RWPE2 (cell line): ENCODE measurements around the gene ACAD10.
"Not testable (repeated sequence)": the region's sequence is repeated elsewhere in the genome, so short reads cannot be mapped to it uniquely, and the experiment has no call there.

Experiments used
- ATAC-seq: fragments of 200-7000 bp; cut with Tn5 transposase; 3 replicates; pipeline ENCODE4 v1.9.1; 2021; ENCODE audit warnings: low read depth
- DNase-seq: peaks from one replicate; pipeline ENCODE4 v3.0.0-alpha.2; 2020; ENCODE audit warnings: low spot score
- H3K27ac ChIP-seq: fragments of 450-650 bp; 2 replicates; pipeline ENCODE4 v1.5.1; 2017; ENCODE audit warnings: mild to moderate bottlenecking; ENCODE audit not compliant: poor library complexity, severe bottlenecking
- H3K27me3 ChIP-seq: fragments of 250-450 bp; sonication (Bioruptor Pico); 2 replicates; pipeline ENCODE4 v1.5.1; 2021; ENCODE audit warnings: mild to moderate bottlenecking, moderate library complexity; ENCODE audit not compliant: insufficient read depth, poor library complexity, severe bottlenecking
- H3K36me3 ChIP-seq: fragments of 250-450 bp; sonication (Bioruptor Pico); 2 replicates; pipeline ENCODE4 v1.5.1; 2020; ENCODE audit warnings: low read depth, mild to moderate bottlenecking, moderate library complexity
- H3K4me1 ChIP-seq: fragments of 250-450 bp; sonication (Bioruptor Pico); 2 replicates; pipeline ENCODE4 v1.5.1; 2021; ENCODE audit warnings: mild to moderate bottlenecking, moderate library complexity; ENCODE audit not compliant: insufficient read depth, poor library complexity, severe bottlenecking
- H3K4me3 ChIP-seq: fragments of 250-450 bp; sonication (Bioruptor Pico); 2 replicates; pipeline ENCODE4 v1.5.1; 2021; ENCODE audit warnings: mild to moderate bottlenecking, moderate library complexity; ENCODE audit not compliant: severe bottlenecking
- H3K9me3 ChIP-seq: fragments of 250-450 bp; sonication (Bioruptor Pico); 2 replicates; pipeline ENCODE4 v1.5.1; 2021; ENCODE audit warnings: mild to moderate bottlenecking, moderate library complexity; ENCODE audit not compliant: severe bottlenecking
- TF ChIP-seq, protein P1 (sequence below): fragments of 450-650 bp; IDR thresholded peaks from one replicate; pipeline ENCODE4 v1.5.1; 2017; ENCODE audit warnings: mild to moderate bottlenecking, moderate library complexity; ENCODE audit not compliant: poor library complexity, severe bottlenecking

The ACAD10 gene

DNA sequence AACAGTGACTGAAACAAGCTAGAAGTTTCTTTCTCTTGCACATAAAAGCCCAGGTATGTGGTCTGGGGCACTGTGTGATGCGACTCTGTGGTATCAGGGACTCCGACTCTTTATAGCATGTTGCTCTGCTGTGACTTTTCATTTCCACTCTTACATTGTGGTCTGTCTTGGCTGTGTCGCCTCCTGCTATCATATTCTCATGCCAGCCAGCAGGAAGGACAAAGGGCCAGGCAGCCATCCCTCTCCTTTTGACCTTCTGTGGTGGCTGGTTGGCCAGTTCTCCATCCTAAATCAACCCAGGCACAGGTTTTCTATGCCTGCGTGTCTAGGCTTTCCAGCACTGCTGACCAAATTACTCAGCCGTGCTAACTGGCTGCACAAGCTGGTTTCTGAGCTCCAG, 8.0 kb downstream of the ACAD10 start:
- DNase-seq (no peak), ATAC-seq (no peak)
- no peak overlapping the region for H3K27ac ChIP-seq
- TF ChIP-seq, protein P1, sequence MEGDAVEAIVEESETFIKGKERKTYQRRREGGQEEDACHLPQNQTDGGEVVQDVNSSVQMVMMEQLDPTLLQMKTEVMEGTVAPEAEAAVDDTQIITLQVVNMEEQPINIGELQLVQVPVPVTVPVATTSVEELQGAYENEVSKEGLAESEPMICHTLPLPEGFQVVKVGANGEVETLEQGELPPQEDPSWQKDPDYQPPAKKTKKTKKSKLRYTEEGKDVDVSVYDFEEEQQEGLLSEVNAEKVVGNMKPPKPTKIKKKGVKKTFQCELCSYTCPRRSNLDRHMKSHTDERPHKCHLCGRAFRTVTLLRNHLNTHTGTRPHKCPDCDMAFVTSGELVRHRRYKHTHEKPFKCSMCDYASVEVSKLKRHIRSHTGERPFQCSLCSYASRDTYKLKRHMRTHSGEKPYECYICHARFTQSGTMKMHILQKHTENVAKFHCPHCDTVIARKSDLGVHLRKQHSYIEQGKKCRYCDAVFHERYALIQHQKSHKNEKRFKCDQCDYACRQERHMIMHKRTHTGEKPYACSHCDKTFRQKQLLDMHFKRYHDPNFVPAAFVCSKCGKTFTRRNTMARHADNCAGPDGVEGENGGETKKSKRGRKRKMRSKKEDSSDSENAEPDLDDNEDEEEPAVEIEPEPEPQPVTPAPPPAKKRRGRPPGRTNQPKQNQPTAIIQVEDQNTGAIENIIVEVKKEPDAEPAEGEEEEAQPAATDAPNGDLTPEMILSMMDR, result no peak
- H3K27me3 ChIP-seq, result no peaks in the 10 kb centered on the region
- H3K36me3 ChIP-seq, result peaks cover 24% of the 10 kb centered on the region
- no peaks in the 10 kb centered on the region for H3K4me1 ChIP-seq
- H3K4me3 ChIP-seq, result no peak overlapping the region
- H3K9me3 ChIP-seq, result no peaks in the 10 kb centered on the region

DNA sequence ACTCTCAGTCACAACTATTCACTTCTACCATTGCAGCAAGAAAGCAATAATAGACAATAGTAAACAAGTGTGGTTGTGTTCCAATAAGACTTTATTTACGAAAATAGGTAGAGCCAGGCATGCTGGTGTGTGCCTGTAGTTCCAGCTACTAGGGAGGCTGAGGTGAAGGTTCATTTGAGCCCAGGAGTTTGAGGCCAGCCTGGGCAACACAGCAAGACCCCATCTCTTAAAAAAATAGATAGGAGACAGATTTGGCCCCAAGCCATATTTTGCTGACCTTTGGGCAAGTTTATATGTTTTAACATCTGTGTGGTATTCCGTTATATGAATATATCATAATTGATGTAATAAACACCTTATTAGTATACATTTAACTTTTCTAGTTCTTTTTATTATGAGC, 14.1 kb downstream of the ACAD10 start:
- Histone ChIP-seq H3K4me1 (no peaks in the 10 kb centered on the region), H3K9me3 (no peaks in the 10 kb centered on the region), H3K36me3 (peaks cover 54% of the 10 kb centered on the region), H3K27me3 (no peaks in the 10 kb centered on the region), H3K4me3 (no peak overlapping the region), H3K27ac (no peak overlapping the region)
- DNase-seq (no peak), ATAC-seq (no peak)
- TF ChIP-seq, protein P1, result no peak

DNA sequence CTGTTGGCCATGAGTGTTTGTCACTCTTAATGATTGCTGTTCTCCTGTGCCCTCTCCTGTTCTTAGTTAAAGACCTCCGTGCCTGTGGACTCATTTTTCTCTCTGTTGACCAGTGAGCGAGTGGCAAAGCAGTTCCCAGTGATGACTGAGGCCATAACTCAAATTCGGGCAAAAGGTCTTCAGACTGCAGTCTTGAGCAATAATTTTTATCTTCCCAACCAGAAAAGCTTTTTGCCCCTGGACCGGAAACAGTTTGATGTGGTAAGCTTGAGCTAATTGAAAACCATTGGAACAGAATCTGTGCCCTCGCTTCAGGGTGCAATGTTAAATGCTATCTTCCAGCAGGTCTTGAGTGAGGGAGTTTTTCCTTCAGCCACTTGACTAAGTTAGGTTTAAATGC, 19.8 kb downstream of the ACAD10 start:
- Histone ChIP-seq H3K27ac (no peak overlapping the region), H3K27me3 (no peaks in the 10 kb centered on the region), H3K4me1 (no peaks in the 10 kb centered on the region), H3K9me3 (no peaks in the 10 kb centered on the region), H3K4me3 (no peak overlapping the region), H3K36me3 (peaks cover 58% of the 10 kb centered on the region)
- no peak for DNase-seq
- ATAC-seq, result no peak
- TF ChIP-seq, protein P1, result no peak

DNA sequence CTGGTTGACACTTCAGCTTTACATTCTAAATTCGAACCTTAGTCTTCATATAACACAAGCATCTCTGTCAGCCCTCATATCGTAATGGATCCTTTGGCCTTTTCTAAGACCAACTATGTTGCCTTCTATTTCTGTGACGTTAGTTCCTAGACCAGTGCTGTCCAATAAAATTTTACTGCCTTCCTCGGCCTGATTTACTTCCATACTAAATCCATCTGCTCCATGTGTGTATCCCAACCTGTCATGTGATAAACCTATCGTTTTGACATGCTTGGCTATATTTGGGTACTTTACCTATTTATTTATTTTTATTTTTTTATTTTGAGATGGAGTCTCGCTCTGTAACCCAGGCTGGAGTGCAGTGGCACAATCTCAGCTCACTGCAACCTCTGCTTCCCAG, 20.3 kb downstream of the ACAD10 start:
- TF ChIP-seq, protein P1, result no peak

DNA sequence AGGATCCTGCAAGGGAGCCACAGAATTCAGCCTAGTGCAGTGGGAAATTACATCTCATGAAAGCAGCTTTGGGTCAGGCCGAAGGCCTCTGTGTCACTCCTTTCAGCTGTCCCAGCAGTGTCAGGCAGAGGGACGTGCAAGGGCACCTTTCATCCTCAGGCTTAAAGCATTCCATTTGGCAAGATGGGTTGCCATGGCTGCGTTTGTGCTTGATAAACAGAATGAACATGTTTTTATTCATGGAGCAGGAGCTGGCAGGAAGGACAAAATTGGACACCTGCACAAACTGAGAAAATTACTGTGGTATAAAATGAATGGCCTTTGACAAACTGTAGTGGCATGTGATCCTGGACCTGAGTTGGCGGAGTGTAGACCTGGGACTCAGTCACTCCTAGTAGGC, 29.4 kb downstream of the ACAD10 start:
- Histone ChIP-seq H3K27me3 (no peaks in the 10 kb centered on the region), H3K36me3 (peaks cover 68% of the 10 kb centered on the region)

More for the DNA sequence above, 20.3 kb downstream of the ACAD10 start:
- Histone ChIP-seq H3K36me3 (peaks cover 60% of the 10 kb centered on the region), H3K4me3 (no peak overlapping the region), H3K27me3 (no peaks in the 10 kb centered on the region), H3K4me1 (no peaks in the 10 kb centered on the region), H3K27ac (no peak overlapping the region), H3K9me3 (no peaks in the 10 kb centered on the region)
- DNase-seq, result no peak
- no peak for ATAC-seq

DNA sequence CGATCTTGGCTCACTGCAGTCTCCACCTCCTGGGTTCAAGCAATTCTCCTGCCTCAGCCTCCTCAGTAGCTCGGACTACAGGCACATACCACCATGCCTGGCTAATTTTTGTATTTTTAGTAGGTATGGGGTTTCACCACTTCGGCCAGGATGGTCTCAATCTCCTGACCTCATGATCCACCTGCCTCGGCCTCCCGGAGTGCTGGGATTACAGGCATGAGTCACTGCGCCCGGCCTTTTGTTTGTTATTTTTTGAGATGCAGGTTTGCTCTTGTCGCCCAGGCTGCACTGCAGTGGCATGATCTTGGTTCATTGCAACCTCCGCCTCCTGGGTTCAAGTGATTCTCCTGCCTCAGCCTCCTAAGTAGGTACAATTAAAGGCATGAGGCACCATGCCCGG, 33.5 kb downstream of the ACAD10 start:
- not testable (repeated sequence) for ATAC-seq, H3K4me1 ChIP-seq, H3K27ac ChIP-seq, H3K9me3 ChIP-seq, H3K4me3 ChIP-seq, DNase-seq, H3K27me3 ChIP-seq
- H3K36me3 ChIP-seq, result peaks cover 70% of the 10 kb centered on the region

More for the DNA sequence above, 29.4 kb downstream of the ACAD10 start:
- TF ChIP-seq, protein P1, result no peak
- Histone ChIP-seq H3K4me3 (no peak overlapping the region), H3K27ac (no peak overlapping the region), H3K9me3 (no peaks in the 10 kb centered on the region), H3K4me1 (no peaks in the 10 kb centered on the region)
- no peak for ATAC-seq
- DNase-seq, result no peak
